Activated T-helper 9 cell treated with anti-CD3 and anti-CD28 coated beads, Interleukin-2, amount 50 U/mL, for 16 hours (primary cell): ENCODE data around the gene AGAP4.
"Not testable (repeated sequence)": the region's sequence is repeated elsewhere in the genome, so short reads cannot be mapped to it uniquely, and the experiment has no call there.

ENCODE experiments used
- DNase-seq: peaks from one replicate; pipeline ENCODE4 v3.0.0-alpha.2; 2020; ENCODE audit warnings: low read depth

Gene AGAP4

GRCh38 chr10:45847400-45847799 lies at the start of gene AGAP4:
TSS of gene AGAP4 (minus strand) at chr10:45847500. CDS start at chr10:45847347, 153 bp downstream.
- DNase-seq = not testable (repeated sequence)

GRCh38 chr10:45890721-45891120 lies 43.4 kb upstream of the AGAP4 start:
- DNase-seq = not testable (repeated sequence)

GRCh38 chr10:45889539-45890230 lies 42.4 kb upstream of the AGAP4 start:
- not testable (repeated sequence) for DNase-seq

GRCh38 chr10:45882880-45883279 lies 35.6 kb upstream of the AGAP4 start:
- not testable (repeated sequence) for DNase-seq

- not testable (repeated sequence) for DNase-seq
Observed at GRCh38 chr10:45865404-45865803, 18.1 kb upstream of the AGAP4 start.

GRCh38 chr10:45864264-45864663 lies 17.0 kb upstream of the AGAP4 start:
- DNase-seq = not testable (repeated sequence)

GRCh38 chr10:45863632-45864031 lies 16.3 kb upstream of the AGAP4 start:
- not testable (repeated sequence) for DNase-seq

GRCh38 chr10:45857931-45858330 lies 10.6 kb upstream of the AGAP4 start:
- DNase-seq = not testable (repeated sequence)

- not testable (repeated sequence) for DNase-seq
Observed at GRCh38 chr10:45848467-45848866, 1.2 kb upstream of the AGAP4 start.

- DNase-seq = not testable (repeated sequence)
Observed at GRCh38 chr10:45822918-45823317, 24.4 kb downstream of the AGAP4 start.

- not testable (repeated sequence) for DNase-seq
Observed at GRCh38 chr10:45820107-45820830, 27.0 kb downstream of the AGAP4 start.

GRCh38 chr10:45819552-45819951 lies 27.7 kb downstream of the AGAP4 start:
- DNase-seq = no peak

- no peak for DNase-seq
Observed at GRCh38 chr10:45817912-45818311, 29.4 kb downstream of the AGAP4 start.

GRCh38 chr10:45817130-45817859 lies 30.0 kb downstream of the AGAP4 start:
- DNase-seq = no peak

GRCh38 chr10:45814146-45814545 lies 33.2 kb downstream of the AGAP4 start:
- DNase-seq = not testable (repeated sequence)

GRCh38 chr10:45812959-45813358 lies 34.3 kb downstream of the AGAP4 start:
- DNase-seq = not testable (repeated sequence)

GRCh38 chr10:45811075-45811474 lies 36.2 kb downstream of the AGAP4 start:
- no peak for DNase-seq

- no peak for DNase-seq
Observed at GRCh38 chr10:45809837-45810236, 37.5 kb downstream of the AGAP4 start.

GRCh38 chr10:45804996-45805395 lies 42.3 kb downstream of the AGAP4 start:
- not testable (repeated sequence) for DNase-seq

GRCh38 chr10:45803060-45804010 lies 44.0 kb downstream of the AGAP4 start:
- DNase-seq = not testable (repeated sequence)

- DNase-seq = not testable (repeated sequence)
Observed at GRCh38 chr10:45794761-45795160, 52.5 kb downstream of the AGAP4 start.
